GM21825 (cell line): ENCODE results near the gene DIP2C.
"Not testable (repeated sequence)": the region's sequence is repeated elsewhere in the genome, so short reads cannot be mapped to it uniquely, and the experiment has no call there.

ENCODE experiments used
- ATAC-seq: cut with Tn5 transposase; IDR thresholded peaks from one replicate; pipeline ENCODE4 v1.9.1; 2021; ENCODE audit warnings: mild to moderate bottlenecking, moderate library complexity; ENCODE audit not compliant: unreplicated experiment

Gene DIP2C

GRCh38 chr10:489330-489729, 200.1 kb downstream of the DIP2C start:
- ATAC-seq = no peak

- ATAC-seq = no peak
These were observed 200.6 kb downstream of the DIP2C start for GRCh38 chr10:488933-489215.

GRCh38 chr10:488081-488932, 201.2 kb downstream of the DIP2C start:
- no peak for ATAC-seq

- ATAC-seq = no peak
These were observed 202.7 kb downstream of the DIP2C start for GRCh38 chr10:486666-487322.

- ATAC-seq = no peak
These were observed 203.3 kb downstream of the DIP2C start for GRCh38 chr10:486206-486605.

- no peak for ATAC-seq
These were observed 203.7 kb downstream of the DIP2C start for GRCh38 chr10:485776-486175.

- ATAC-seq = peak; percentile 58
These were observed 204.4 kb downstream of the DIP2C start for GRCh38 chr10:484925-485661.

GRCh38 chr10:484441-484924, 205.0 kb downstream of the DIP2C start:
- ATAC-seq = no peak

GRCh38 chr10:483261-483660, 206.2 kb downstream of the DIP2C start:
- no peak for ATAC-seq

- no peak for ATAC-seq
These were observed 206.6 kb downstream of the DIP2C start for GRCh38 chr10:482848-483247.

- ATAC-seq = no peak
These were observed 207.4 kb downstream of the DIP2C start for GRCh38 chr10:482051-482501.

- no peak for ATAC-seq
These were observed 207.8 kb downstream of the DIP2C start for GRCh38 chr10:481628-482027.

- no peak for ATAC-seq
These were observed 208.4 kb downstream of the DIP2C start for GRCh38 chr10:480928-481552.

- no peak for ATAC-seq
These were observed 209.0 kb downstream of the DIP2C start for GRCh38 chr10:480498-480927.

GRCh38 chr10:479706-480497, 209.6 kb downstream of the DIP2C start:
- not testable (repeated sequence) for ATAC-seq

- no peak for ATAC-seq
These were observed 210.8 kb downstream of the DIP2C start for GRCh38 chr10:478471-479245.

- ATAC-seq = no peak
These were observed 211.8 kb downstream of the DIP2C start for GRCh38 chr10:477620-478019.

GRCh38 chr10:476455-476780, 213.1 kb downstream of the DIP2C start:
- ATAC-seq = no peak

GRCh38 chr10:475709-476454, 213.6 kb downstream of the DIP2C start:
- ATAC-seq = no peak
